GM19452 (cell line): ENCODE measurements around the gene CCNQ.

Source experiments
- ATAC-seq: cut with Tn5 transposase; IDR thresholded peaks from one replicate; pipeline ENCODE4 v1.9.1; 2021; ENCODE audit not compliant: unreplicated experiment

Gene CCNQ

DNA sequence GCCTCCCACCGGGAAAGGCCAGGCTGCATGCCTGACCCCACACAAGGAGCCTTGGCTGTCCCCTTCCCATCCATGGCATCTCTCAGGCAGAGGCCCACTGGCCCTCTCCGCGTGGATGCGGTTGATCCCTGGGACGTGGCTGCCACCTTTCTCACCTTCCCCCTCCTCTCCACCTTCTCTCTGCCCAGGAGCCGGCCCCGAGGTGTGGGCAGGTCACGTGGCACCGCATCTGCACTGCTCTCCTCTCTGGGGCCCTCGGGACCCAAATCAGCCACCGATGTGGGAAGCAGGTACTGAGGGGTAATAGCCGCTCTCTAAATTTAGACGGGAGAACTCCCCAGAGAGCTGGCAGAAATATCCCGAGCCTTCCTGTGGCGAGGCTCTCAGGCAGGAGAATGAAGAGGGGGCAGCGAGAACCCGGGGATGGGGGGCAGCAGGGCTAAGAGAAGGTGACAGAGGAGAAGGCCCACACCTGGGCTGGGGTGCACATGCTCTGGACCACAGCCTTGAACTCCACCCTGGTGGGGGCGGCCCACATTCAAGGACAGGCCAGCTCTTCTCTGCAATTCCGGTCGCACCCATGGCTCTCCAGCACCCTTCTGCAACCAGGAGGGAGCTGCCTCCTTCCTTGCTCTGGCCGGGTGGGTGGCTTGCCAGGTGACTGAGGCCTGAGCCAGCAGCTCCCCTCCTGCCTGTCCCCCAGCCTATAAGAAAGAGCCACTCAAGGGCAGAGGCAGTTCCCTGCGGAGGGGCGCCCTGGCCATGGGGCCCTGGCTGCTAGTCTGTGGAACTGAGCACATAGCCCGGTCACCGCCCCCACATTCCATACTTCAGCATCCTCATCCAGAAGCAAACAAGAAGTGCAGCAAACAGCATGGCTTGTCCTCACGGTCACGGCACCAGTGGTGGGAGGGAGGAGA lies 38.4 kb upstream of the CCNQ start:
- ATAC-seq: no peak

DNA sequence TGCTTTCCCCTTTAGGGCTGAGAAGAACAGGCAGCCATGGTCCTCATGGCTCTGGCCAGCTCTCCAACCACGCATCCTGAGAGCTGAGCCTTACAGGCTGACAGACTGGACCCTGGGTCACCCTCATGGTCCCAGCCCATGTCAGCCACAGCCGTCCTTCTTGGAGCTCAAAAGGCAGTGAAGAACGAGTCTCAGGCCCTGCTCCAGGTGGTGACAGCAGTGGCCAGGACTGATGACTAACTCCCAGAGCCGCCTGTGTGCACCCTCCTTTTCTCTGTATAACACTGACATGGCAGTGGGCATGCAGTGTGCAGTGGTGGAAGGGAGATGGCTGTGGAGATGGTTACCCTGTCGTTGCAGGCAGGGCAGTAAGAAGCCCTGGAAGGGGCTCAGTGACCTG lies 37.8 kb upstream of the CCNQ start:
- ATAC-seq: no peak

DNA sequence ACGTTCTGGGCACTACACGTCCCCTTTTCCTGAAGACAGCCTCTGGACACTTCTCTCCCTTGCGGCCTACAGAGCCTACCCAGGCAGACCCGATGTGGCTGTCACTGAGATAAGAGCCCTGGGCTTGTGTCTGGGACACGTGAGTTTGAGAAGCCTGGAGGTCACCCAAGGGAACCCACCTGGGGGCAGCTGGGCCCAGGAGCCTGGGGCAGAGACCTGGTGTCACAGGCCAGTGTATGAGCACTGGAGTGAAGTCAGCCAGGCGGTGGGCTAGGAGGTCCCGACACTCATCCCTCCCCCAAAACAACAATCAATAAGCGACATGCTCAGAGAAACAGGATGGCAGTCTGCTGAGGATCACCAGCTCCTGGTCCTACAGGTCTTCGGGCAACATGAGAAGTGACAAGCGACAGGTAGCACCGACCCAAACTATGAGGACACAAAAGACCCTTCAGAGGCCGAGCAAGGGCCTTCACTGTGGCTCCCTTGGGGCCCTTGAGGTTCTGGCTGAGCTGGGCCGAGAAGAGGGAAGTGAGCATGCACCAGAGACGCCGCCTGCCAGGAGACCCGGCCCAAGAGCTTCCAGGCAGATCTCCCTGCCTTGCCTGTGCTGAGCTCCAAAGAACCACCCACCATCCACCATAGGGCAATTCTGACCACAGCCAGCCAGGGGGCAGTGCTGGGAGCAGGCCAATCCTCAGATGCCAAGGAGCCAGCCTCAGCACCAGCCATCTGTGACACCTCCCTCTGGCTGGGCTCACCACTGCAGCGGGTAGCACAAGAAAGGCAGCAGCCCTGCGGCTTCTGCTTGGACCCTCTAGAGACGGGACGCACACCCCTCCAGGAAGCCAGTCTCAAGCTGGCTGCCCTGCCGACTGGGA lies 37.1 kb upstream of the CCNQ start:
- no peak for ATAC-seq

DNA sequence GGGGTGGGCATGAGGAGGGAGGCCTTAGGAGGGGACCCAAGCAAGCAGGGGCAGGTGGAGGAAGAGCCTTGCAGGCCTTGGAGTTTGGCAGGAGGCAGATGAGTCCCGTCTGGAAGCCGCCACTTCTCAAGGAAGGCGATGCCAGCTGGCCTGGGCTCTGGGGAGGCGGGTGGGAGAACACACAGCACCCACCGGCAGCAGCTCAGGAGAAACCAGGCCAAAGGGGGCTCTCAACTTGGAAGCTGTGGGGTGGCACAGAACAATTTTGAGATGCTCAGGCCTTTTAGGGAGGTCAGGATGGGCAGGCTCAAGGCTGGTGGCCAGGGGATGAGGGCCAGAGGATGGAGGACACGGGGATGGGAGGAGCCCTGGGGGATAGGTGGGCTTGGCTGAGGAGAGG lies 36.4 kb upstream of the CCNQ start:
- no peak for ATAC-seq

DNA sequence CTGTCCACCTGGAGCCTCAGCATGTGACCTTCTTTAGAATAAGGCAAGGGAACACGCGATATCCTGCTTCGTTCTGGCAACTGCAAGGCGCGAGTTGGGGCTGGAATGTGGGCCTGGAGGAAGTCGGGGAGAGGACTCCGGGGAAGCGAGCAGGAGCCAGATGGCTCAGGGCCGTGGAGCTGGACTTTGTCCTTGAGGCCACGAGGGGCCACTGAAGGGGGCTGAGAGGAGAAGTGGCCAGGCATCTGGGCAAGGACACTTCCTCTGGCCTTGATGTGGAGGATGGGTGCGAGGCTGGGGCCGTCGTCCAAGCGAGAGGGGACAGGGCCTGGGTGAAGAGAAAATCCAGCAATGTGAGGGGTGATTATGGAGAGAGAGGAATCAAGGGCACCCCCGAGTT lies 35.9 kb upstream of the CCNQ start:
- ATAC-seq: no peak

DNA sequence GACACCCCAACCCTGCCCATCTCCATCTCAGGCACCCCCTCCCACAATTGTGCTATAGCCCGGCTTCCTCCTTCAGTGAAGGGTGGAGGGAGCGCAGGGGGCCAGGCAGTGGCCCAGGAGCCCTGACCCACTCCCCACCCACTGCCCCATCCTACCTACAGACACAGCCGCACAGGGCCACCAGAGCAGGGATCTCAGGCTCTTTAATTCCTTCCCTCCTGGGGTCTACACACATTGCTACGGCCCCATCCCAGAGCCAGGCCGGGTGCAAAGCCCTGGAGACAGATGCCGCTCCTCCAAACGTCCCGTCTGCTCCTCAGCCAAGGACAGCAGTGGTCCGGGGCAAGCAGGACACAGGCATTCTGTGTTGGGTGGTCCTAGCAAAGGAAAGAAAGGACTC lies 35.3 kb upstream of the CCNQ start:
- no peak for ATAC-seq

DNA sequence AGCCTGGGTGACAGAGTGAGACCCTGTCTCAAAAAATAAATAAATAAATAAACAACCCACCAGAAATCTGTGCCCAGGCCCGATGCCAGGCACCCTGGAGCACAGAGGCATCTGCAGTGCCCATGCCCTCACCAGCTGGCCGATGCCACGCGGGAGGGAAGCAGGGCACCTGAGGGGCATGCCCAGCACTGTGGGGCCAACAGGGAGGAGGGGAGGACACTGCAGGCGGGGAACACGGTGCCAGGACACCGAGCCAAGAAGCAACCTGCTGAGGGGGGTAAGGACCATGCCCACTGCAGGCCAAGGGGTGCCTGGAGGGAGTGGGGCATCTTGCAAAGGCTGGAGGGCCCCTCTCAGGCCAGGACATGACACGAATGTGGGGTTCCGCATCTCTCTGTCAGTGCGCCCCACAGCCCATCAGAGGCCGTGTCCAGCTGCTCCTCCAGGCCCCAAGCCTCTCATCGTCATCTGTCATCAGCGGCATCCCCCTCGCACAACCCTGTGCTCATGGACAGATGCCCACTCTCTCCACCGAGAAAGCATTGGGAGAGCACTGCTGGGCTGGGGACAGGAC lies 34.8 kb upstream of the CCNQ start:
- ATAC-seq: no peak

DNA sequence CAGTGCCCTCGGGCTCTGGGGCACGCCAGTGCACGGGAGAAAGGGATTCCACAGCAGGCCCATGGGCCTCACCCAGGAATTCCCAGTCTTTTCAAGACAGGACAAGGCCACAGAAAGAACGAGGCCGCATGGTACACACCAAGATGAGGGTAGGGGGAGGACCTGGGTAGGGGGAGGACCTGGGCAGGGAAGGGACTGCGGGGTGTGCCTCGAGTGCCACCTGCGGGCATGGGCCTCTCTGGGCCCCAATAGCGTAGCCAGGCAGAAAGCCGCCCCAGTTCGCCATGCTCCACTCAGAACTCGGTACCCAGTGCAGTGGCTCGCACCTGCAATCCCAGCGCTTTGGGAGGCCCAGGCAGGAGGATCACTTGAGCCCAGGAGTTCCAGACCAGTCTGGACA lies 34.1 kb upstream of the CCNQ start:
- no peak for ATAC-seq

DNA sequence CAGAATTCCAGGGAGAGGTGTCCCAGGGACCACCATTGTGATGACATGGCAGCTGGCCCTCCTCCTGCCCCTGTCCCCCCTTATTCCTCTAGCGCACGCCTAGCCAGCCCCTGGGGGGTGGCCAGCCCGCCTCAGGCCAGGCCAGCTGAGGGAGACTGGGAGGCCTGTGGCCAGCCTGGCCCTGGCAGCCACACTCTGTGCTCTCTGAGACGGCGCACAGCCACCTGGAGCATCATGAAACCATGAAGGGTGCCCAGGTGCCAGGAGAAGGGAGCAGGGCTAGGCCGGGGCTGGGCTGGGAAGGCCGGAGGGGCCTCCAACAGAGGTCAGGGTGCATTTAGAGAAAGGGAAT lies 33.6 kb upstream of the CCNQ start:
- no peak for ATAC-seq

DNA sequence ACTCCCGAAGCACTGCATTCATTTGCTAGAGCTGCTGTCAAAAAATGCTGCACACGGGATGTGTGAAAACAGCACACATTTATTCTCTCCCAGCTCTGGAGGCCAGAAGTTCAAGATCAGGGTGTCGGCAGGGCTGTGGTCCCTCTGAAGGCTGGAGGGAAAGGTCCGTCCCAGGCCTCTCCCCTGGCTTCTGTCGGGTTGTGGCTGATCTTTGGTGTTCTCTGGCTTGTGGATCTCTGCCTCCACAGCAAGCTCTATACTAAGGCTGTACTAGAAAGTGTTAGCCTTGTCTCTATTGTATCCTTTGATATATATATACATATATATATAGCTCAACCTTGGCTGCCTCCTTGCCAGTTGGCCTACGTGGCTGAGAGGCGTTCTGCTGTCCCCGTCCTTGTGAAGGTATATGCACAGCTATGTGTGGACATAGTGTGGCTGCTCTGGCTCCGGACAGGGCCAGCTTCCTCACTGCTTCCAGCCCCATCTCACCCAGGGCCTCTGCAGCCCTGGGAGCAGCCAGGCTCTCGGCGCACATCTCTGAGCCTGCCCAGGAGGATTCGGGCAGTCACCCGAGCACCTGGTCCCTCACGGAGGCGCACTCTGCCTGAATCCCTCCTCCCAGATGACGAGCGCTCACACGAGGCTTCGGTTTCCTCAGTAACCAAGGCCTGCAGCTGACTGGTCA lies 33.1 kb upstream of the CCNQ start:
- no peak for ATAC-seq

DNA sequence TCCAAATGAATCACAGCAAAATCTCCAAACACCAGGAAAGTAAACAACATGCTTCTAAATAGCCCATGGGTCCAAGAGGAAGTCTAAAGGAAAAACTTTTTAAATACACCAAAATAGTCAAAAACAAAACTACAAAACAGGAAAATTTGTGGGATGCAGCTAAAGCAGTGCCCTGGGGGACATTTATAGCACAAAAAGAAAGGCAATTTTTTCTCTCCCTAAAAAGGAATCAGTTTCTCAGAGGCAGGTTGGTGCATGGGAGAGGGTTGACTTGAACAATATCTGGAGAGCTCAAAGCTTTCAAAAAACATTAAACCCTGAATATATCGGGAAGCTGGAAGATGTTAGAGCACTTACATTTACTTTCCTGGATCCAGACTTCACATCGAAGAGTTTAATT lies 32.4 kb upstream of the CCNQ start:
- no peak for ATAC-seq

DNA sequence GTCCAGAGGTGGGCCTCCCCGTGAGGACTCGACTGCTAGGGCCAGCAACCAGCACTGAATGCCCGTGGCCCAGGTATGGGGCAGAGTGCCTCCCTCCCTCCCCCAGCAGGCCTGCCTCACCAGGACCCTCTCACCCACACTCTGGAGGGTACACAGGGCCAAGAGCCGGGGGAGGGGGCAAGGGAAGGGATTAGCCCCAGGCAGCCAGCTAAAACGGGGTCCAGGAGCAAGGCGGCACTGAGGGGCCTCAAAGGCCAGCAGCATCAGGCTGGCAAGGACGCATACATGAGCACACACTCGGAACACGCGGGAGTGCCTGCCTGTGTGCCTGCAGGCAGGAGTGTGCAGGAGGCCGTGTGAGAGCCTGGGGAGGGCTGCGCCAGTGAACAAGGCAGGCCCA lies 29.7 kb upstream of the CCNQ start:
- no peak for ATAC-seq

DNA sequence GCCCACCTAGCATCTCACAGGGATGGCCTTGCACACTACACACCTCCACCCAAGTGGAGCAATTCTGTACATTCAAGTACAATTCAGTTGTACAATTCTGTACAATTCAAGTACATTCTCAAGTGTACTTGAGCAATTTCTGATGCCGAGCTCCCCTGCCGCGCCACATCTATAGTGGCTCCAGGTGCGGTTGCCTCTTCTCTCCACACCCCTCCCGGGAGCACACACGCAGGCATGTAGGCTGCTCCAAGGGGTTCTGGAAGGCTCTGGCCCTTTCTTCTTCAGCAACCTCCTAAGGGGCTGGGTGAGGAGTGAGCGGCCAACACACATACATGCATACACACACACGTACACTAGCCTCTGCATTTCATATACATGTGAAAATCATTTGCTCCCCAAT lies 29.2 kb upstream of the CCNQ start:
- no peak for ATAC-seq

DNA sequence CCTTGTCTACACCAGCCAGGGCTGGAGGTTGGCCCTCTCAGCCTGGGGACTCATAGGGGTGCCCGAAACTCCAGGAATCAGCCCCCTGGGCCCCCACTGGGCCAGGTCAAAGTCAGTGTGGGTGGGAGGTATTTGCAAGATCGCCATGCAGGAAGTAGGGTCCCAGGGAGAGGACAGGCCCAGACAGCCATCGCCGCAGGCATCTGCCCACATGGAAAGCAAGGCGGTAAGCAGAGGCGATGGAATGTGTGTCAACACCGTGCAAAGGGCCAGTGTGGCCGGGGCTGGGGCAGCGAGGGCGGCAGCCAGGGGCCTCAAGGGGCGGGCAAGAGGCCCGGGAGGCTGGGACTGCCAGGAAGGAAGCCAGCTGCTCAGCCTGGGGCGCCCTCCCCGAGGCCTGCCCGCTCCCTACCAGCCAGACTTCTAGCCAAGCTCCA lies 28.8 kb upstream of the CCNQ start:
- ATAC-seq: no peak

DNA sequence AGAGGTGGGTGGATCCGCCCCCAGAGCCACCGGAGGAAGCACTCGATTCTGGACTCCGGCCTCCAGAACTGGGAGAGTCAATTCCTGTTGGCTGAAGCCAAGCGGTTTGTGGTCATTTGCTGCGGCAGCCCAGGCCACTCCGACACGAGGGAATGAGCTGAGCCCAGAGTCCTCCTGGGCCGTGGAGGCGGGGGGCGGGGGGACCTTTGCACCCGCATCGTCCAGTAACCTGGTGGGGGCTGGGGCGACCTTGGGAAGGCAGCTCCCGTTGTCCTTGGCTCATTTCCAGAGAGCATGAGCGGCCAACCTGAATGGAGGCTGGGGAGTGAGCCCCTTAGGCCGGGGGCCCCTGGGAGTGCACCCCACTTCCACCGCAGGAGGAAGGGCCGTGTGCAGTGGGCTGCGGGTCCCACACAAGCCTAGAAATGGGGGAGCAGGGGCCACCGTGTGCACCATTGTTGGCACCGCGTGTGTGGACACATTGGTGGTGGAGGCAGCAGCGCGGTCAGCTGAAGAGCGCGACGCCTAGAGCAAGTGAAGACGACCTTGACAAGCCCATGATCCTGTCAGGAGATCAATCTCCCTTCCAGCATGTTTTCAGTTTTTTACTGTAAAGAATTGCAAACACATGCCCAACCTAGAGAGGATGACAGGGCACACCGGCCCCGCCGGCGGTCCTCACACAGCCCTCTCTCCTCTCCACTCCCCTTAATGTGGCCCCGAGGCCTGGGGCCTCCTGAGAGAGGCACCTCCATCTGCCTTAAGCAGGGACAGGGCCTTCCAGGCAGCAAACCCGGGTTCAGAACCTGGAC lies 28.1 kb upstream of the CCNQ start:
- ATAC-seq: no peak

DNA sequence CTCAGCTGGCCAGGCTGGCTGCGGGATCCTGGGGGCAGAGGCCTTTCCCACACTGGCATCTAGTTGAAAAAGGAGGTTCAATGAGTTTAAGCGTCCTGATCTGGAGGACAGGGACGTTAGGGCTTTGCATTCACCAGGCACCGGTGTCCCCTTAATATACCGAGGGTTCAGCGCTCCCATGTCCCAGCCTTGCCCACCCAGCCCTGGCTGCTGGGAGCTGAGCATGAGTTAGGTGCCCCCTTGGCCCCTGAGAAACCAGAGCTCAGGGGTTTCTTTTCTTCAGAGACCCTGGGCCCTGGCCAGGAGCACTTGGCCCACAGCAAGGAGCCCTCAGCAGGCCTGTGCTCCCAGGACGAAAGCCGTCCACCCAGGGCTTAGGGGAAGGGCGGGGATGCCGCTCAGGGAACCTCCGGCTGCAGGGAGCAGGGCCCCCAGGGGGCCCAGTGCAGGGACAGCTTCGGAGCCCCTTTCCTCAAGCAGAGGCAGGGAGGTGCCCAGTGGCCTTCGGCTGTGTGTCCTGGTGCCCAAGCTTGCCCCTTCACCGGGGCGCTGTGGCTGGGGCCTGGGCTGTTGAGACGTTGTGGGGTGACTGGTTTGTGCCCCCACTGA lies 27.2 kb upstream of the CCNQ start:
- no peak for ATAC-seq

DNA sequence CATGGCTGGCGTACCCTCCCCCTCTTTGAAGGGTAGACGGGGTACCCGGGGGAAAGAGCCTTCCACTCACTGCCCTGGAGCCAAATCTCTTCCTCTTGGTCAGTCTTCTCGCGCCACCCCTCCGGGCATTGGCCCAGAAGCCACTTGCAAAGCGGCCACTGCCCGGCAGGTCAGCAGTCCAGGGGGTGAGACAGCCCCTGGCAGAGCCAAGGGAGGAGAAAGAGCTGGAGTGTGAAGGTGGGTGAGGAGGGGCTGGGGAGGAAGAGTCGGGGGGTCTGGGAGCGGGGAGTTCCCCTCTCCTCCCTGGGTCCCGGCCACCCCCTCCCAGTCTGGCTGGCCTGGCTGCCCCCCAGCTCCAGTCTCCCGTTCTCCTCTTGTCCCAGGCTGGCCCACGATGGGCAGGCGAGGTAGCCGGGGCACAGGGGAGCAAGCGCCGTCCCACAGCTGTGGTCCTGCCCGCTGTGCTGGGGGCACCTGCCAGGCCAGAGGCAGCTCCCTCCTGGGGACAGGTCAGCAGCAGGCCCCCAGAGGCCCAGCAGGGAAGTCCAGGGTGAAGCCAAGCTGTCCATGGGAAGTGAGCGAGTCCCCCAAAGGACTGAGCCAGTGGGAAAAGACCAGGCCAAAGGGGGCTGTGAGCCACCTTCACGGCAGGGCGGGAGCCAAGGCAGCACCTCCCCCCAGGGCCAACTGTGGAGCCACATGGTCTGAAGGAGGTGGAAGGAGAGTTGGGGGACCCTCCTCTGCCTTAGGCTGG lies 26.5 kb upstream of the CCNQ start:
- no peak for ATAC-seq

DNA sequence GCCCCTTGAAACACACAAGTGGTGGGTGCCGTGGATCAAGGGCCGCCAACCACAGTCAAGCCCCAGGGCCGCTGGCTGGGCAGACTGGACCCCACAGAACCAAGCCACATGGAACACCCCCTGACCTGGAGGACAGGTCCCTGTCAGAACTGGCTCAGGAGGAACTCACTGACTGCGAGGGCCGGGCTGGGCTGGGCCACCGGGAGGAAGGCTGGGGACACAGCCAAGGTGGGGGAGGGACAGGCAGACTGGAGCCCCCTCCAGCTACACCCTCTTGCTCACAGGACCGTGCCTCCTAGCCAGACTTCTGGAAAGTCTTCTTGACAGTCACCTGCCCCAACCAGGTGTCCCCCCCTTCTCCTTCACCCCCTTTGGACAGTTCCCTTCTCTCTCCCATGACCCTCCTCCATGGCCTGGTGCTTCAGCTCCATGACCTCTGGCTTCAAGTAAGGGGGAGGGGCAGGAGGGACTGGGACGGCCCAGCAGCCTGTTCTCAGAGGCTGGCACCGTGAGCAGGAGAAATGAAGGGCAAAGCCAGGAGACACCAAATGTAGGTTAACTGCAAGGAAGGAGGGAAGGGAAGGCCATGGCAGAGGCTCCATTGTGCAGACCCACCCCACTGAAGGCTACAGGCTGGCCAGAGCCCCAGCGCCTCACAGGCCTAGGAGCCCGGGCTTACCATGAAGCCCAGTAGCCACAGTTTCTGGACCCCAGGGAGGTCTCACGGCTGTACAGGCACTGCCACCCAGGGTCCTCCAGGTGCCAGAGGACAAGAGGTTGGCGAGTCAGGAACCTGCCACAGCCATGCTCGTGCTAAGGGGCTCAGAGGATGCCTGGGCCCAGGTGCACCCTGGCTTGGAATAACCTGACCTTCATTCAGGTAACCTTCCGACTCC lies 25.5 kb upstream of the CCNQ start:
- ATAC-seq: no peak
